Posterior vena cava (tissue), 2 donors: ENCODE results near the gene NEU3. TPM values are rescaled to one million over a fixed set of nuclear protein-coding genes. Genes with fewer than 3 reads are reported as not detected.
"Not testable (repeated sequence)": the region's sequence is repeated elsewhere in the genome, so short reads cannot be mapped to it uniquely, and the experiment has no call there.

Source experiments
- DNase-seq: peaks from one replicate; pipeline ENCODE4 v3.0.0-alpha.2; 2020; ENCODE audit warnings: low spot score
- intact Hi-C, 2 donors: fragments of 100-400 bp; cut with DNase I; formaldehyde crosslinking; loops; one replicate each; pipeline versions ENCODE4 v1.14.1 to v1.14.2; 2022 to 2023
- total RNA-seq, 2 donors: library from RNA; stranded (reverse); fragmentation: NEBNext Ultra II Directional; extraction: Animal tissue kit (Norgen Biotek cat#: 25700); gene quantifications; one replicate each; pipeline ENCODE4 v1.2.1, GENCODE V29; 2021
- donor health status: DM: yes; HTN: yes; CAD: no.
- donor health status: DM: yes; HTN: yes; CAD: no.

The NEU3 gene
- total RNA-seq, 2 donors from 2014 or later = 6.3 to 6.8 TPM

DNA sequence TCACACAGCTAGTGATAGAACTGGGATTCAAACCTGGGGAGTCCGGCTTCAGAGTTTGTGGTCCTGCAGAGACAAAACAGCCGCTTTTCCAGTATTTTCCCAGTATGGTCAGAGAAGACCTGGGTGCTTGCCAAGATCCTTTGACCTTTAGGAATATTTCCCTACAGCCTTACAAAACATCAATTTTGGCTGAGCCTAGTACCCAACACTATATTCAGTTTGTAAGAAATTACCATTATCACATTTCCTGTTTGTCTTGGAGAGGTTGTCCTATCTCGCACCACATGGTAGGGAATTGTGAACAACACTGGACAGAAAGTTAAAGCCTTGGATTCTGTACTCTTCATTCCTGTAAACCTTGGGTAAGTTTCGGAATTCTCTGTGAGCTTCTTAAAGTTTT, 10.7 kb upstream of the NEU3 start:
- intact Hi-C loops = no loop called here
- no peak for DNase-seq

DNA sequence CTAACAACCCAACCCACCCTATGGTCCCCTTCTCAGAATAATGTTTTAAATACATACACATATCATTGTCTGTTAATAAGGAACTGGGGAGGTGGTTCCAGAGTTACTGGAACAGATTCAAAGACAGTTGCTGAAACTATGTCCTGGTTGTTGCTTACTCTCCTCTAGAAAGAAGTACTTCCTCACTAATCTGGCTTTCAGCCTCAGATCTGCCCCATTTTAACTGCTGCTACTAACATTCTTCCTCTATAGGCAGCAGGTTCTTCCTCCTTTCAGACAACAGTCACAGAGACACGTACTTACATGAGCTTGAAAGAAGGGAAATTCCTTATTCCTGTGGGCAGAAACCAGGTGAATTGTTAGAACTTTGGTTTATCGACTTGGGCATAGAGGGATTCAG, 8.1 kb upstream of the NEU3 start:
- DNase-seq = no peak
- intact Hi-C loops = no loop called here

DNA sequence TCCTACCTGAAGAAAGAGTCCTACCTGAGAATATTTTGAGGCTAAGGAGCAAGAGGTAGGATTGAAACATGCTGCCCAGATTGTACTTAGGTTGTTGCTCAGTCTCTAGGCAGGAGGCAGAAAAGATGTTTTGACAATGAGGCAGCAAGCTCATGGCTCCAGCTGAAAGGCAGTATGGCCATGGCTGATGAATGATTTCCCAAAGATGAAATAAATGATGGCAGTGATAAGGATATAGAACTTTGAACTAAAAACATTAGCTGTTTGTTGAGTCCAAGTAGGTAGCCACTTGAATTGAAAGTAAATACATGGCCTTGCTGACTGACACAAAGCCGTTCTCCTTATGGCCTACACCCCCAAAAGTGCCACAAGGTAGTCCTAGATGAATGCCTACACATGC, 6.8 kb upstream of the NEU3 start:
- DNase-seq = no peak
- intact Hi-C loops = no loop called here

DNA sequence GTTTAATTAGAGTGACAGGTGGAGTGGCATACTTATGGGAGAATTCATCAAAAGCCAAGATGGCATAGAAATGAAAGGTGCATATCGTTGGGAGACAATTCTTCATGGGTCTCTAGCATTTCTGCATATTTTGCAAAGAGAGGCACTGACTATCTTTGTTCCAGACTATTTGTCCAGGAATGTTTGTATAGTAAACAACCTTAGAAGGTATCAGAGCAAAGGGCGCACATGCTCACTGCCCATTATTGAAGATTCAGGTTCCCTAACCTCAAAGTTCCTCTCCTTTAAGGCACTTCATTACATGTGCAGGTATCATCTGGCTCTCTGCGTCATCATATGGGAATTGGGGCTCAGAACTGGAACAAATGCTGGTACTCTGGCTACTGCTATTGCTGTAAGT, 4.7 kb upstream of the NEU3 start:
- intact Hi-C loops = no loop called here
- no peak for DNase-seq

DNA sequence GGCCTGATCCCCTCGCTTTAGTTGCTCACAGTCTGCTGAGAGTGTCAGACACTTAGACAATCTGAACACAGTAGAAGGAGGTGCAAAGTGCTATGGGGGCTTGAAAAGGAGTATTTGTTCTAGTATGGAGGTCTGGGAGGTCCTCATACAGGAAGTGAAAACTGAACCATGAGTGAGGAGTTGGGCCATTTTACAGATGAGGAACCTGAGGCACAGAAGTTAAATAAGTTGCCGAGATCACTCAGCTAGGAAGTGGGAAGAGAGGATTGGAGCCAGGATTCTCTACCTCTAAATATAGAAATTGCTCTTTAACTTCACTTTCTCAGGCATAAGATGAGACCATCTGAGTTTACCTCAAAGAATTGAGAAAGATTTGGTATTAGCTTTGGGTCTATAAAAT, 4.0 kb upstream of the NEU3 start:
- intact Hi-C loops = no loop called here
- no peak for DNase-seq

DNA sequence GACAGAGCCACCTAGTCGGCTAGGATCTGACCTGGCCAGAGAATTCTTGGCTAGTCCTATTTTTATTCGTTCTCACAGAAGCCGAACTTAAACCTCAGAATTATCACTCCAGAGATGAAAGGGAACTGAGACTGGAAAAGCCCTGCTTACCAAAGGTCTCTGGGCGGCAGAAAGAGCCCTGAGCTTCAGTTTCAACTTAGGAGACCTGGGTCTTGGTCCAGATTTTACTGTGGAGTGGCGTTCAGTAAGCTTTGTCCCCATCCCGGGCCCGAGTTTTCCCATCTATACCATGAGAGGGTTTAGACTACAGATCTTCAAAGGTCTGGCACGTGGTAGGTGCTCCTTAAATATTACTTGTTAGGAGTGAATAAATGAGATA, 516 bp downstream of the NEU3 start:
- DNase-seq = no peak
- intact Hi-C loops = no loop called here

DNA sequence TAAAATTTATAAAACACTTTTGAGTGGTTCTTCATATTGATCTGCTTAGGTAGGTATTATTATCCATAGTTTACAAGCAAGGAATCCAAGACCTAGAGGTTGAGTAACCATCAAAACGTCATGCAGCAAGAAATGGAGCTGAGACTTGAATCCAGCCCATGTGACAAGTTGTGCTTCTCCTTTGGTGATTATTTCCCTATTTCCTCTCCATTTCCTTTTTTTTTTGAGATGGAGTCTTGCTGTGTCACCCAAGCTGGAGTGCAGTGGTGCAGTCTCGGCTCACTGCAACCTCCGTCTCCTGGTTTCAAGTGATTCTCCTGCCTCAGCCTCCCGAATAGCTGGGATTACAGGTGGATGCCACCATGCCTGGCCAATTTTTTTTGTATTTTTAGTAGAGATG, 1.4 kb downstream of the NEU3 start:
- DNase-seq, intact Hi-C loops: not testable (repeated sequence)

DNA sequence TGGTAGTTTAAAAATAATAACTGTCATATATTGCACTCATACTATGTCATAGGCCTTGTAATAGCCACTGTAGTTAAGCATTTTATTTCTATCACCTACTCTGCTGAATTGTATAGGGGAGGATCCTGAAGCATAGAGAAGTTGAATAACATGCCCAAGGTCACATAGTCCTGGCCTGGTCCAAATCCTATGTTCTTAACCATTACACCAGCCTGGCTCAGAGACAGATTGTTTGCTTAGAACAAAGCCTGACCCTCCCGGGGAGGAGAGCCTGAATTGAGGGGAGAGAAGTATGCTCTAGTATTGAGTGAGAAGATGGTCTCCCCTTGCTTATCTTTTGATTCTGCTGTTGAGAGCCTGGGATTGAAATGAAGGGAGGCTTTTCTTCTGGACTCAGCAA, 2.2 kb downstream of the NEU3 start:
- no peak for DNase-seq
- intact Hi-C loops = no loop called here

DNA sequence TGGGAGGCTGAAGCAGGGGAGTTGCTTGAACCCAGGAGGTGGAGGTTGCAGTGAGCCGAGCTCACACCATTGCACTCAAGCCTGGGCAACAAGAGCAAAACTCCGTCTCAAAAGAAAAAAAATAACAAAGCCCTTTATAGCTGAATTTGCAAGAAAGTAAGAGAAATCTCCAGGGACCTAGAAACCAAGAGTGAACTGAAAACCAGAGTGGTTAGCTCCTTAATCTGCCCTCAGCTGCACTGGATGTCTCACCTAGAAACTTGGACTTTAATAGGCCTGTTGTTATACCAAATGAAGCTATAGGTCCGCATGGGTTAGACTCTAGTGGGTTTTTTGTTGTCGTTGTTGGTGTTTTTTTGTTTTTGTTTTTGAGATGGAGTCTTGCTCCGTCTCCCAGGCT, 4.1 kb downstream of the NEU3 start:
- DNase-seq = no peak
- intact Hi-C loops = no loop called here

DNA sequence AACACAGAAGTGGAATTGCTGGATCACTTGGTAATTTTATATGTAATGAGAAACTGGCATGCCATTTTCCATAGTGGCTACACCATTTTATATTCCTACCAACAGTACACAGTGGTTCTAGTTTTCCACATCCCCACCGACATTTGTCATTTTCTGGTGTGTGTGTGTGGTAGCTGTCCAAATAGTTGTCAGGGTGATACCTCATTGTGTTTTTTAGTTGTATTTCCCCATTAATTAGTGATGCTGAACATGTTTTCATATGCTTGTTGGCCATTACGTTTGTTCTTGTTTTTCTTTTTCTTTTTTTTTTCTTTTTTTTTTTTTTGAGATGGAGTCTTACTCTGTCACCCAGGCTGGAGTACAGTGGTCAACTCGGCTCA, 12.2 kb downstream of the NEU3 start:
- DNase-seq = no peak
- intact Hi-C loops = no loop called here

DNA sequence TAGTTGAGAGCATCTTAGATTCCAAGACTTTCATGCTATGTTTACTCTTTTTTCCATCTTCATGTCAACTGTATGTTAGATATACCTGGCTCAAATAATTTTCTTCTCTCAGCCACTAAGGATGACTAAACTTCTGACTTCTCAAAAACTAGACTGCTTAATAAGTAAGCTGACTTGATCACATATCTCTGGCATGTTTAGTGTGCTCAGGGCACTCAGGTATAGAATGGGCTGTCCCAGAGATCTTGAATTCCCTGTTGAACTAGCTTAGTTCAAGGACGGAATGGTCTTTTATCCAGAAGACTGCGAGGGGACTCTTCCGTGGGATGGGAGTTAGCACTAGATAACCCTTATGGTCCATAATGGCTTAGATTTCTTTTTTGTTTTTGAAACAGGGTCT, 13.0 kb downstream of the NEU3 start:
- intact Hi-C loops = no loop called here

DNA sequence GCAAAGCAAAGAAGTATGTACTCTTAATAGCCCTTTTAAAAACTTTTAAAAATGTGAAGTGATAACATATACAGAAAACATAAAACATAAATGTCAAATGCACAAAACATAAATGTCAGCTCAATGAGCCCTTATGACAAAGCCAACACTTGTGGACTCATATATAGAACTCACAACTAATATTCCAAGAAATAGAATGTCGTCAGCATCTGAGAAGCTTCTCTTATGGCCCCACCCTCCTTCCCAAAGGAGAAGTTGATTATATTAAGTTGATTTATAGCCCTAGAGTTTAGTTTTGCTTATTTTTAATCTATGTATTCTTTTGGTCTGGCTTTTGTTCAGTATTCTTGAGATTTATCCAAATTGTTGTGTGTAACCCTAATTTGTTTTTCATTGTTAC, 13.8 kb downstream of the NEU3 start:
- intact Hi-C loops = no loop called here
- no peak for DNase-seq

More for the DNA sequence above, 13.0 kb downstream of the NEU3 start:
- no peak for DNase-seq

DNA sequence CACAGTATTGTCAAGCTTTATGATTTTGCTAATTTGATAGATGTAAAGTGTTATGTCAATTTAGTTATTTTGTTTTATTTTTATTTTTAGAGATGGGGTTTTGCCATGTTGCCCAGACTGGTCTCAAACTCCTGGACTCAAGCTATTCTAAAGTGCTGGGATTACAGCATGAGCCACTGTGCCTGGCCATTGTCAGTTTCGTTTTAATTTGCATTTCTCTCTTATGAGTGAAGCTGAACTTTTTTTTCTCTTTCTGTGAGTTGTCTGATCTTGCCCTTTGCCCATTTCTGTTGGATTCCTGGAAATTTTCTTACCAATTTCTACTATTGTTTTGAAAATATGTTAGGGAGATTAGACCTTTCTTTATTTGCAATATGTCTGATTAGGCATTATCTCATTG, 15.5 kb downstream of the NEU3 start:
- no peak for DNase-seq
- intact Hi-C loops = no loop called here

DNA sequence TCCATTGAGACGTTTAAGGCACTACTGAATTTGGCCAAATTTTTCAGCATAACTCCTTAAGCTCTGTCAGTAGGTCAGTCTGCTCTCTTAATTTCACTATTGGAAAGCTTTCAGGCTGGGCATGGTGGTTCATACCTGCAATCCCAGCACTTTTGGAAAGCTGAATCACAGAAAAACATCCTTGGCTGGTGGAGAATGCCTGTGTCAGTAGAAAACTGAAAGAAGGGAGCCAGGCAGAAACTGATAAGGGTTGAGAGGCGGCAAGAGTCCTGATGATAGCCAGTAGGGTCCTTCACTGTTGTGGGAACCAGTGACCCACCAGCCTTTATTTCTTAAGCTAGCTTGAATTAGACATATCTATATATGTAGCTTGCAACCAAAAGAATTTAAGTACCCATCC, 22.6 kb downstream of the NEU3 start:
- DNase-seq = no peak
- intact Hi-C loops = no loop called here

DNA sequence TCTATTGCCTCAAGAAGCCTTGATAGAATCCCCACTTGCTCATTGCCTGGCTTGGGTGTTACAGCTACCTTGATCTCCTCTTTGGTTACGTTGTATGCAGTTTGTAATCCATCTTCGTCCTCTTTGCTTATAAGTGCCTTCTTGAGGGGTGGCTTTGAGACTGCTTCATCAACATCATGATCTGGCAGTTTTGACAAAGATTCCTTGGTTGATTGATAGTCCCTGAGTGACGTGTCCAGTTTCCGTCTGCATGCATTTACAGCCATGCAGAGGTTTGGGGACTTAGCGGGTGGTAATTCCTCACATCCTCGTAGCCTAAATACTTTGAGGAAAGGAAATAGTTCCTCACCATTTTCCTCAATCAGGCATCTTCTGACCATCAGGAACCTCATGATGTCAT, 23.1 kb downstream of the NEU3 start:
- no peak for DNase-seq
- intact Hi-C loops = loop anchor here in 1 of 2 donors (2.0 kb wide), 1 partner anchor 57 kb away; no protein-coding TSS in a partner anchor

DNA sequence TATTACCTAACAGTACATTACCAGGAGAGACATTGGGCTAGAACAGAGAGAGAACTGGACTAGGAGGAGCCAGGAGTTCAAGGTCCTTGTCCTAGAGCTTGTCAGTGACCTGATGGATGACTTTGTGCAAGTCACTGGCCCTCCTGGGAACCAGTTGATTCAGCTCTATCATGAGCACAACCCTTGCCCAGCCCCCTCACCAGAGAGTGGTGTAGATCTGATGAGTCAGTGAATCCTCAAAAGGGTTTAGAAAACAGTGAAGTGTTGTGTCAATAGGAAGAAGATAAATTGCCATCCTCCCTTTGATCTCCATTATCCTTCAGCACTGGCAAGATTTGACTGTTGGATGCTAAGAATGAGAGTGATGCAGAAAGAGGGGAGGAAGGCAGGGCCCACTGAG, 24.3 kb downstream of the NEU3 start:
- intact Hi-C loops = loop anchor here in 1 of 2 donors (2.0 kb wide), 1 partner anchor 56 kb away; no protein-coding TSS in a partner anchor
- no peak for DNase-seq

DNA sequence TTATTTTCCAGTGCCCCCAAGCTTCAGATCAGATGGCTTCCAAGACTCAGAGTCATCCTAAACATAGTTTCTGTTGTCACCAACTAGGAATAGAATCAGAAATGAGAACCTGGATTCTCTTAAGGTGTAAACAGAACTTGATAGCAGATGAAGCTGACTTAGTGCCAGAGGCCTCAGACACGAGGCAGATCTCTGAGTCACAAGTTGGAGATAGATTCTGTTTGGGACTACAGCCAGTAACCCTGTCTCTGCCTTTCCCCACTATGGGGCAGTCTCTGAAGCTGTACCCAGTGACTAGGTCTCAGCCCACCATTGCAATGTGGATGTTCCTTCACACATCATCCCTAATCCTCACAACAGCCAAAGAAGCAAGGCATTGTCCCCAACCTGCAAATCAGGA, 25.4 kb downstream of the NEU3 start:
- intact Hi-C loops = no loop called here

DNA sequence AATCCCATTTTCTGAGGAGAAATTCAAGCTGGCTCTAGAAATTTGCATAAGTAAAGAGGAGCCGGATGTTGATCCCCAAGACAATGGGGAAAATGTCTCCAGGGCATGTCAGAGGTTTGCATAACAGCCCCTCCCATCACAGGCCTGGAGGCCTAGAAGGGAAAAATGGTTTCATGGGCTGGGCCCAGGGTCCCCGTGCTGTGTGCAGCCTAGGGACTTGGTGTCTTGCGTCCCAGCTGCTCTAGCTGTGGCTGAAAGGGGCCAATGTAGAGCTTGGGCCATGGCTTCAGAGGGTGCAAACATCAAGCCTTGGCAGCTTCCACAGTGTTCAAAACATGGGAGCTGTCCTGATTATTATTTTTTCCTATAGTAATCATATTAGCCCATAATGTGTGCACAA, 30.5 kb downstream of the NEU3 start:
- DNase-seq, intact Hi-C loops: not testable (repeated sequence)

More for the DNA sequence above, 25.4 kb downstream of the NEU3 start:
- no peak for DNase-seq

DNA sequence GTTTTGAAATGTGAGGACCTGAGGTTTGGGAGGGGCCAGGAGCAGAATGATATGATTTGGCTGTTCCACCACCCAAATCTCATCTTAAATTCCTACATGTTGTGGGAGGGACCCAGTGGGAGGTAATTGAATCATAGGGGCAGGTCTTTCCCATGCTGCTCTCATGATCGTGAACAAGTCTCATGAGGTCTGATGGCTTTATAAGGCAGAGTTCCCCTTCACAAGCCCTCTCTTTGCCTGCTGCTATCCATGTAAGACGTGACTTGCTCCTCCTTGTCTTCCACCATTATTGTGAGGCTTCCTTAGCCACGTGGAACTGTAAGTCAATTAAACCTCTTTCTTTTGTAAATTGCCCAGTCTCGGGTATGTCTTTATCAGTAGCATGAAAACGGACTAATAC, 31.6 kb downstream of the NEU3 start:
- intact Hi-C loops = loop anchor here (10.0 kb wide), 3 partner anchors 96 to 374 kb away; partner anchors contain the start of genes RPS3 (in 1 of the 2) and TPBGL (in 1 of the 2)
- DNase-seq = not testable (repeated sequence)

DNA sequence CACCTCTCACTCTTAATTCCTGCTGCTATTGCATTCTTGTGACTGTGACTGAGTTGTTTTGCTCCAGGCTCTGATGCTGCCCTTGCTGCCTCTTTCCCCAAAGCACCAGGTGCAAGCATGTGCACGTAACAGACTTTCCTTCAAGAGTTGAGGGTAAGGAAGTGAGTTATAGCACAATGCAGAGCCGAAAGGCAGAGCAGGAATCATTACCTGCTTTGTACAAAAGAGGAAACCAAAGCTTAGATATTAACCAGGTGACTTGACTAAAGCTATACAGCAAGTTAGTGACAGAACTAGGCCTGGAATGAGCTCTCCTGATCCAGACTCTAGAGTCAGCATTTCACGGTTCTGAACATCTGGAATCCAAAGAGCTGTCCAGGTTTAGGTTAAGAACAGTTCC, 33.6 kb downstream of the NEU3 start:
- no peak for DNase-seq
- intact Hi-C loops = loop anchor here (10.0 kb wide), 3 partner anchors 97 to 373 kb away; partner anchors contain the start of genes RPS3 (in 1 of the 2) and TPBGL (in 1 of the 2)

DNA sequence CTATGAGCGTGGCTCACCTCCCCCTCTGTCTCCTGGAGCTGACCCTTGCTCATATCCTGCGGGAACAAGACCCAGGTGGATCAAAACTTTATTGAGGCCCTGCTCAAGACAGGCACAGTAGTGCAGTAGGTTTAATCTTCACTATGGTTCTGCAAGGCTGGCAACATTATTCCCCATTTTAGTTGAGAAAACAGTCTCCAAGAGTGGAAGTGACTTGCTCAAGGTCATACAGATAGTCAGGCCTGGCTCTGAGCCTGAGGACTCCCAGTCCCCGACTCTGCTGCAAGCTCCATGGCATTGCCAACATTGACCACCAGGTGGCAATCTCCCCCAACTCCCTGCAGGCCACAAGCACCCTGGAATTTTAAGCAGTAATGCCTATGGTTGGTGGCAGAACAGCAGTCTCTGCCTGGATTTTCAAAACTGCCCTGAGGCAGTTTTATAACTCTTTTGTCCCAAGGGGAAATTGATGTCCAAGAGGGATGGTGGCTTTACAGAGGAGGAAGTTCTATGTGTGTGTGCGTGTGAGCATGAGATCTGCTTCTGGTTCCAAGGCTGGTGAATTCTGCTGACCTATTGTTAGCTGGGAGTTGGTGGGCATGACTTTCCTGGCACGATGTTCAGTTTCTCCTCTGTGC, 34.1 kb downstream of the NEU3 start:
- intact Hi-C loops = loop anchor here (10.0 kb wide), 3 partner anchors 98 to 372 kb away; partner anchors contain the start of genes RPS3 (in 1 of the 2) and TPBGL (in 1 of the 2)
- peak; percentile 89 for DNase-seq
